HG03135 (cell line): ENCODE results near the gene GTF3C5.
"Not testable (repeated sequence)": the region's sequence is repeated elsewhere in the genome, so short reads cannot be mapped to it uniquely, and the experiment has no call there.

Experiments
- ATAC-seq: cut with Tn5 transposase; IDR thresholded peaks from one replicate; pipeline ENCODE4 v1.9.1; 2021; ENCODE audit warnings: mild to moderate bottlenecking, moderate library complexity; ENCODE audit not compliant: unreplicated experiment

GTF3C5 gene

DNA sequence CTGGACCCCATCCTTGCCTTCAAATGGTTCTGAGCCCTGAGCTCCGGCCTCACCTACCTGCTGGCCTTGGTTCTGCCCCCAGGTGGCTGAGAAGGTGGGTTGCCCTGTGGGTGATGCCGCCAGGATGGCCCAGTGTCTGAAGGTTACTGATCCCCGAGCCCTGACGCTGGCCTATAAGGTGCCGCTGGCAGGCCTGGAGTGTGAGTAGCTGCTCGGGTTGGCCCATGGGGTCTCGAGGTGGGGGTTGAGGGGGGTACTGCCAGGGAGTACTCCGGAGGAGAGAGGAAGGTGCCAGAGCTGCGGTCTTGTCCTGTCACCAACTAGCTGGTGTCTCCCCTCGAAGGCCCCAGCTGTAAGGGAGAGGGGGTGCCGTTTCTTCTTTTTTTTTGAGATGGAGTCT is 36.2 kb downstream of the GTF3C5 start:
- no peak for ATAC-seq

DNA sequence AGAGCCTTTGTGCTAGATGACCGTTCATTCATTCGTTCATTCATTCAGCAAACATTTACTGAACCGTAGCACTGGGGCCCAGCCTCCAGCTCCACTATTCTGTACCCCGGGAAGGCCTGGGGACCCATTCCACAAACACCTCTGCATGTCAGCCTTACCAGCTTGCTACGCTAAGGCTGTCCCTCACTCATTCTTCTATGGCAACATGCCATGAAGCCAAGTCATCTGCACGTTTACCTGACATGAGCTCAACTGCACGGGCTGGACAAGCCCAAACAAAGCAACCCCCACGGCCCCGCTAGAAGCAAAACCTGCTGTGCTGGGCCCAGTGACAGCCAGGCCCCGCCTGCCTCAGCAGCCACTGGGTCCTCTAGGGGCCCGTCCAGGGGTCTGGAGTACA is 37.0 kb downstream of the GTF3C5 start:
- ATAC-seq, result no peak

DNA sequence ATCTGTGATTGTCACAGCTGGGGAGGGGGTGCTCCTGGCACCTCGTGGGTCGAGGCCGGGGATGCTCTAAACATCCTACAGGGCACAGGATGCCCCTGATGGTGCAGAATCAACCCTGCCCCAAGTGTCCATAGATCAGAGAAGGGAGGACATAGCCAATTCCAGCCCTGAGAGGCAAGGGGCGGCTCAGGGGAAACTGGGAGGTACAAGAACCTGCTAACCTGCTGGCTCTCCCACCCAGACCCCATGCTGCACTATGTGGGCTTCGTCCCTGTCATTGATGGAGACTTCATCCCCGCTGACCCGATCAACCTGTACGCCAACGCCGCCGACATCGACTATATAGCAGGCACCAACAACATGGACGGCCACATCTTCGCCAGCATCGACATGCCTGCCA is 37.6 kb downstream of the GTF3C5 start:
- ATAC-seq, result not testable (repeated sequence)

DNA sequence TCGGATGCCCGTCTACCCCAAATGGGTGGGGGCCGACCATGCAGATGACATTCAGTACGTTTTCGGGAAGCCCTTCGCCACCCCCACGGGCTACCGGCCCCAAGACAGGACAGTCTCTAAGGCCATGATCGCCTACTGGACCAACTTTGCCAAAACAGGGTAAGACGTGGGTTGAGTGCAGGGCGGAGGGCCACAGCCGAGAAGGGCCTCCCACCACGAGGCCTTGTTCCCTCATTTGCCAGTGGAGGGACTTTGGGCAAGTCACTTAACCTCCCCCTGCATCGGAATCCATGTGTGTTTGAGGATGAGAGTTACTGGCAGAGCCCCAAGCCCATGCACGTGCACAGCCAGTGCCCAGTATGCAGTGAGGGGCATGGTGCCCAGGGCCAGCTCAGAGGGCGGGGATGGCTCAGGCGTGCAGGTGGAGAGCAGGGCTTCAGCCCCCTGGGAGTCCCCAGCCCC is 39.7 kb downstream of the GTF3C5 start:
- not testable (repeated sequence) for ATAC-seq

DNA sequence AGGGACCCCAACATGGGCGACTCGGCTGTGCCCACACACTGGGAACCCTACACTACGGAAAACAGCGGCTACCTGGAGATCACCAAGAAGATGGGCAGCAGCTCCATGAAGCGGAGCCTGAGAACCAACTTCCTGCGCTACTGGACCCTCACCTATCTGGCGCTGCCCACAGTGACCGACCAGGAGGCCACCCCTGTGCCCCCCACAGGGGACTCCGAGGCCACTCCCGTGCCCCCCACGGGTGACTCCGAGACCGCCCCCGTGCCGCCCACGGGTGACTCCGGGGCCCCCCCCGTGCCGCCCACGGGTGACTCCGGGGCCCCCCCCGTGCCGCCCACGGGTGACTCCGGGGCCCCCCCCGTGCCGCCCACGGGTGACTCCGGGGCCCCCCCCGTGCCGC is 40.2 kb downstream of the GTF3C5 start:
- ATAC-seq, result not testable (repeated sequence)

DNA sequence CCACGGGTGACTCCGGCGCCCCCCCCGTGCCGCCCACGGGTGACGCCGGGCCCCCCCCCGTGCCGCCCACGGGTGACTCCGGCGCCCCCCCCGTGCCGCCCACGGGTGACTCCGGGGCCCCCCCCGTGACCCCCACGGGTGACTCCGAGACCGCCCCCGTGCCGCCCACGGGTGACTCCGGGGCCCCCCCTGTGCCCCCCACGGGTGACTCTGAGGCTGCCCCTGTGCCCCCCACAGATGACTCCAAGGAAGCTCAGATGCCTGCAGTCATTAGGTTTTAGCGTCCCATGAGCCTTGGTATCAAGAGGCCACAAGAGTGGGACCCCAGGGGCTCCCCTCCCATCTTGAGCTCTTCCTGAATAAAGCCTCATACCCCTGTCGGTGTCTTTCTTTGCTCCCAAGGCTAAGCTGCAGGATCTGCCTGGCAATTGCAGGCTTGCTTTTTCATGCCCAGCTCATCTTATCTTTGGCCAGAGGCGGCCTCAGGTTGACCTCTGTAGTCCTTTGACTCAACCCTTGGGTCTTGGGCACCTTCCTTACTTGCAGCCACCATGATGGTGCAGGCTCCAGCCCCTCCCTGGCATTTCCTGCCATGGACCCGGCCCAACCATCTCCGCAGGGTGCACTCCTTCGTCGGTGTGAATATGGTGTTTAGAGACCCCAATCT is 40.8 kb downstream of the GTF3C5 start:
- no peak for ATAC-seq

DNA sequence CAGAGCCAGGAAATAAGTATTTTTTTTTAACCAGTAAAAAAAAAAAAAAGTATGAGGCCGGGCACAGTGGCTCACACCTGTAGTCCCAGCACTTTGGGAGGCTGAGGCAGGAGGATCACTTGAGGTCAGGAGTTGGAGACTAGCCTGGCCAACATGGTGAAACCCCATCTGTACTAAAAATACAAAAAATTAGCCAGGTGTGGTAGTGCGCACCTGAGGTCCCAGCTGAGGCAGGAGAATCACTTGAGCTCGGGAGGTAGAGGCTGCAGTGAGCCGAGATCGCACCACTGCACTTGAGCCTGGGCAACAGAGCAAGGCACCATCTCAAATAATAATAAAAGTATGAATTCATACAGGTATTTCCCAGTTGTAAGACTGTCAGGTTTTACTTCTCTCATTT is 41.4 kb downstream of the GTF3C5 start:
- not testable (repeated sequence) for ATAC-seq

DNA sequence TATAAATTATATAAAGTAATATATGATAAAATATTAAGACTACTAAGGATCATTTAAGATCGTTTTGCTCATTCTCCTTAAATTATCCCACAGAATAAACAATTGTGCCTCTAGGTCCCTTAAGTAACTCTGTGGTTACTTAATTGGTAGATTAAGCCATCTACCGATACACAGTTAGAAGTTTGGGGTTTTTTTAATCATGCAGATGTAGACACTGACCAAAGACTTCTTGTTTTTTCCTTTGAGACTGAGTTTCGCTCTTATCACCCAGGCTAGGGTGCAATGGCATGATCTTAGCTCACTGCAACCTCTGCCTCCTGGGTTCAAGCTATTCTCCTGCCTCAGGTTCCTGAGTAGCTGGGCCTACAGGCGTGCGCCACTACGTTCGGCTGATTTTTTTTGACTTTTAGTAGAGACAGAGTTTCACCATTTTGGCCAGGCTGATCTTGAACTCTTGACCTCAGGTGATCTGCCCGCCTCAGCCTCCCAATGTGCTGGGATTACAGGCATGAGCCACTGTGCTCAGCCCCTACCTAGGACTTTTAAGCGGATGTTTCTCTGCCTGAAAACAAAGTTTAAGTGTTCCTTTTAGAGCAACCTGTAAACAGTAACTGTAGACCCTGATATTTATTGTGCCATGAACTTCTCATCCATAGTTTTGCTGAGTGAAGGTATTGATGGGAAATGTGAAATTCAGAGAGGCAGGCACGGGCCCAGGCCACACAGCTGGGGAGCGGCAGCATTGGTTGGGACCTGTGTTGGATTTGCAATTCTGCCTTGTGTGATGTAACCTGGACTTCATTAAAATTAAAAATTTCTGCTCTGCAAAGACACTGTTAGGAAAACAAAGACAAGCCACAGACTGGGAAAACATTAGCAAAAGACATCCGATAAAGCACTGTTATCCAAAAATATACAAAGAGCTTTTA is 42.6 kb downstream of the GTF3C5 start:
- no peak for ATAC-seq

DNA sequence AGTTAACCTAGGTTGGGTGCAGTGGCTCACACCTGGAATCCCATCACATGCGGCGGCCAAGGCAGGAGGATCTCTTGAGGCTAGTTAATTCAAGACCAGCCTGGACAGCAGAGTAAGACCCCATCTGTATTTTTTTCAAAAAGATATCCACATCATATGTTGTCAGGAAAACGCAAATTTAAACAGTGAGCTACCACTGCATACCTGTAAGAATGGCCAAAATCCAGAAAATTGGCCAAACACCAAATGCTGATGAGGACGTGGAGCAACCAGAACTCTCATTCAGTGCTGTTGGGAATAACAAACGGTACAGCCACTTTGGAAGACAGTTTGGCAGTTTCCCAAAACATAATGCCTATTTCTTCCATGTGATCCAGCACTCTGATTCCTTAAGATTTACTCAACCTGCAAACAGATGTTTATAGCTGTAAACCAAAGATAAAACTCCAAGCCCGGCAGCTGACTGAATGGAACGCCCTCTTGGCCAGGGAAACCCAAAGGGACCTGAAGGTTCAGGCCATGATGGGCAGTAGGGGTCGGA is 43.4 kb downstream of the GTF3C5 start:
- no peak for ATAC-seq

DNA sequence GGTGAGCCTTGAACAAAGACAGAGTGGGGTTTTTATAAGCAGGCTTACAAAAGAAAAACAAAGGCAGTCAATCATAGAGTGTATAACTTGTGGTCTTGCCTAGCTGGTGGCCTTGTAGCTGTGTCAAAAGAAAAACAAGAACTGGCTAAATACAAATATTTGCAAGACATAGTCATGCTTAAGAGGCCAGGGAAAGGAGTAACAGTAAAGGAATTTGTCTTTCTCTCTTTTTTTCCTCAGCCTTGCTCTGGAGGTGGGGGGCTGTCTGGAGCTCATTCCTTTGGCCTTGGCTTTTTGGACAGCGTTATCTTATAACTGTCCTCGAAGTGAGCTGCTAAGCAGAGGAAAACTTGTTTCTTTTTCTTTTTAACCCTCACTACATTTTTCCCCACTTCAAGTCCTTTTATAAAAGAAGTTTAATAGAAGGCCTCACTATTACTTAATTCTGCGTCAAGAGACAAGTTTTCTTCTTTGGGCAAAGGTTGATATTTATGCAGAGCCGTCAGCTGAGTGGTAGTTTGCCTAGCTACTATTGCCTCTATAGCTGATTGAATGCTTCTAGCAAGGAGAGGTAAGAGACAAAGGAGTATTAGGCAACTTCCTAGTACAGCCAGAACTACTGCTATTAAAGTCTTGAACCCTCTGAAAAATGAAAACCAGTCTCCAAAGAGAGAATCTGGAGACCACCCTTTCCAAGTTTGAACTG is 45.3 kb downstream of the GTF3C5 start:
- no peak for ATAC-seq

DNA sequence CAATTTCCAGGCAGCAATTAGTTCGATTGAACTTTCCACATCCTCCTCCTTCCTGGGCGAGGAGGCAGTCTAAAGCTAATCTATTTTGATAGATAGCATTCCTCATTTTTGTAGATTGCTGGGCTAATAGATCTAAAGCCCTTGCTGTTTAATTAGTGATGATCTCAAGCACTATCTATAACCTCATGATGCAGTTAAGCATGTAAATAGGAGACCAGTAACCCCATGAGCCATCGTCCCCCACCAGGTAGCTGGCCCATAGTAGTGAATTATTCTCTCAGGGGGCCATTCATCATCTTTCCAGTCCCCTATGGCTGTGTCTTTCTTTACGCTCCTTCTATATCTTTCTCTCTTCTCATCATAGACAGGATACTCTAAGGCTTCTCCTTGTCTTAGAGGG is 45.9 kb downstream of the GTF3C5 start:
- no peak for ATAC-seq

DNA sequence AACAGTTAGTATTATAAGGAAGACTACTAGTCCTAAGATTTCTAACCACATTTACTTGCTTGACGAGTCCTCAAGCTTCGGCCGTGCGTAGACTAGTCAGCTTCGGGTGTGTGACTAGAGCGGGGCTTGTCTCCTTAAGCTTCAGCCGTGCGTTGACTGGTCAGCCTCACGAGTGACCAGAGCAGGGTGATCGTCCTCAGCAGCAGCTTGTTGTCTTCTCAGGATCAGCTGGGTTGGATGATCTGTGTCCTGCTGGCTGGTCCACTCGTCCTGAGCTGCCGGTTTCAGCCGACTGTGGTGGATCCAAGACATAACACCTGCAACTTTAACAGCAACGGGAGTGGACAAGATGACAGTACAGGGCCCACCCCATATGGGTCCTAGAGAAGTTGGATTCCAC is 47.7 kb downstream of the GTF3C5 start:
- no peak for ATAC-seq

DNA sequence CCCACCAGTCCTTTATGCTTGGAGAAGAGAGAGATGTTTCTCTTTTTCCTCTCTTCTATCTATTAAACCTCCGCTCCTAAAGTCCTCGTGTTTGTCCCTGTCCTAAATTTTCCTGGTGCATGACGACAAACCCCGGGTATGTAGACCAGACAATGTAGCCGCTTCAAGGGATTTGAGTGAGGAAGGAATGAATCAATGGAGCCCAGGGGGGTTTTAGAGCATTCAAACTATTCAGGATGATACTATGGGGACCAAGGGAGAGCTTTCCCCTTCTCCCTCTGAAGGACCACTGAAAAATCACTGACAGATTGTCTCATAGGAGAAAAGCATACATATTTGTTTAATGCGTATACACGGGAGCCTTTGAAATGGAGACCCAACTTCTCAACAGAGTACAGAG is 49.4 kb downstream of the GTF3C5 start:
- ATAC-seq, result no peak

DNA sequence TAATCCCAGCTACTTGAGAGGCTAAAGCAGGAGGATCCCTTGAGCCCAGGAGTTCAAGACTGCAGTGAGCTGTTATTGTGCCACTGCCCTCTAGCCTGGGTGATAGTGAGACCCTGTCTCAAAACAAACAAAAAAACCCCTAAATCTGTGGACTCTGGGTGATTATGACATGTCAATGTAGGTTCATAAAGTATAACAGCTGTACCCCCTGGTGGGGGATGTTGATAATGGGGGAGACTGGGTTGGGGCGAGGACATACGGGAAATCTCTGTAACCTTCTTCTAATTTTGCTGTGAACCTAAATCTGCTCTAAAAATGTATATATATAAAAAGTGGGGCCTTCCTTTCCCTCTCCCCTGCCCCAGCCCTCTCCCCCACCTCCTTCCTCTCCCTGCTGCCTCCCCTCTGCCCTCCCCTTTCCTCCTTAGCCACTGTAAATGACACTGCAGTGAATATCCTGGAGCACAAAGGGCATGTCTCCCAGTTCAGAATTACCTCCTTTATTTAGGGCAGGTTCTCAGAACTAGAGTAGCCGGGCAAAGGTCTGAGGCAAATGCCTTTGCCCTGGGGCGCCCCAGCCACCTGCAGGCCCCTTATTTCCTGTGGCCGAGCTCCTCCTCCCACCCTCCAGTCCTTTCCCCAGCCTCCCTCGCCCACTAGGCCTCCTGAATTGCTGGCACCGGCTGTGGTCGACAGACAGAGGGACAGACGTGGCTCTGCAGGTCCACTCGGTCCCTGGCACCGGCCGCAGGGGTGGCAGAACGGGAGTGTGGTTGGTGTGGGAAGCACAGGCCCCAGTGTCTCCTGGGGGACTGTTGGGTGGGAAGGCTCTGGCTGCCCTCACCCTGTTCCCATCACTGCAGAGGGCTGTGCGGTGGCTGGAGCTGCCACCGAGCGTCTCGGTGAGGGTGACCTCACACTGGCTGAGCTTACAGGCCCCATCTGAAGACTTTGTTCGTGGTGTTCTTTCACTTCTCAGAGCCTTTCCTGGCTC is 50.3 kb downstream of the GTF3C5 start:
- not testable (repeated sequence) for ATAC-seq

DNA sequence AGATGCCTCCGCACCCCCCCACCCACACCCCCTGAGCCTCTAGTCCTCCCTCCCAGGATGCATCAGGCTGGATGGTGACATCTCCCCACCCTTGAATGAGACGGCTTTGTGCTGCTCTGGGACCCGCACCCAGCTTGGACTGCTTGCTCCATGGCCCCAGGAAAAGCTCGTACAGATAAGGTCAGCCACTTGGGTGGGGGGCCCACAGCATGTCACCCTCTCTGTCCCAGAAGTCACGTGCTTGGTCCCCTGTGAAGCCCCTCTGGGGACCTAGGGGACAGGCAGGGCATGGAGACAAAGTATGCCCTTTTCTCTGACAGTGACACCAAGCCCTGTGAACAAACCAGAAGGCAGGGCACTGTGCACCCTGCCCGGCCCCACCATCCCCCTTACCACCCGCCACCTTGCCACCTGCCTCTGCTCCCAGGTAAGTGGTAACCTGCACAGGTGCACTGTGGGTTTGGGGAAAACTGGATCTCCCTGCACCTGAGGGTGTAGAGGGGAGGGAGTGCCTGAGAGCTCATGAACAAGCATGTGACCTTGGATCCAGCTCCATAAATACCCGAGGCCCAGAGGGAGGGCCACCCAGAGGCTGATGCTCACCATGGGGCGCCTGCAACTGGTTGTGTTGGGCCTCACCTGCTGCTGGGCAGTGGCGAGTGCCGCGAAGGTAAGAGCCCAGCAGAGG is 51.3 kb downstream of the GTF3C5 start:
- not testable (repeated sequence) for ATAC-seq

DNA sequence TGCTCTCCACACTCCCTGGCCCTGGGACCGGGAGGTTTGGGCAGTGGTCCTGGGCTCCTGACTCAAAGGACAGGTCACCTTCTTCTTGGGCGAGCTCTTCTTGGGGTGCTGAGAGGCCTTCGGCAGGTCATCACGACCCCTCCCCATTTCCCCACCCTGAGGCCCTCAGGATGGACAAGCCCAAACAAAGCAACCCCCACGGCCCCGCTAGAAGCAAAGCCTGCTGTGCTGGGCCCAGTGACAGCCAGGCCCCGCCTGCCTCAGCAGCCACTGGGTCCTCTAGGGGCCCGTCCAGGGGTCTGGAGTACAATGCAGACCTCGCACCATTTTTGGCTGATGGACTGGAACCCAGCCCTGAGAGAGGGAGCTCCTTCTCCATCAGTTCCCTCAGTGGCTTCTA is 52.9 kb downstream of the GTF3C5 start:
- ATAC-seq, result not testable (repeated sequence)

DNA sequence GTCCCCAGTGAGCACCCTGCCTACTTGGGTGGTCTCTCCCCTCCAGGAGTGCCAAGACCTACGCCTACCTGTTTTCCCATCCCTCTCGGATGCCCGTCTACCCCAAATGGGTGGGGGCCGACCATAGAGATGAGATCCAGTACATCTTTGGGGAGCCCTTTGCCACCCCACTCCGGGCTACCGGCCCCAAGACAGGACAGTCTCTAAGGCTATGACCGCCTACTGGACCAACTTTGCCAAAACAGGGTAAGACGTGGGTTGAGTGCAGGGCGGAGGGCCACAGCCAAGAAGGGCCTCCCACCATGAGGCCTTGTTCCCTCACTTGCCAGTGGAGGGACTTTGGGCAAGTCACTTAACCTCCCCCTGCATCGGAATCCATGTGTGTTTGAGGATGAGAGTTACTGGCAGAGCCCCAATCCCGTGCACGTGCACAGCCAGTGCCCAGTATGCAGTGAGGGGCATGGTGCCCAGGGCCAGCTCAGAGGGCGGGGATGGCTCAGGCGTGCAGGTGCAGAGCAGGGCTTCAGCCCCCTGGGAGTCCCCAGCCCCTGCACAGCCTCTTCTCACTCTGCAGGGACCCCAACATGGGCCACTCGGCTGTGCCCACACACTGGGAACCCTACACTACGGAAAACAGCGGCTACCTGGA is 55.5 kb downstream of the GTF3C5 start:
- not testable (repeated sequence) for ATAC-seq

DNA sequence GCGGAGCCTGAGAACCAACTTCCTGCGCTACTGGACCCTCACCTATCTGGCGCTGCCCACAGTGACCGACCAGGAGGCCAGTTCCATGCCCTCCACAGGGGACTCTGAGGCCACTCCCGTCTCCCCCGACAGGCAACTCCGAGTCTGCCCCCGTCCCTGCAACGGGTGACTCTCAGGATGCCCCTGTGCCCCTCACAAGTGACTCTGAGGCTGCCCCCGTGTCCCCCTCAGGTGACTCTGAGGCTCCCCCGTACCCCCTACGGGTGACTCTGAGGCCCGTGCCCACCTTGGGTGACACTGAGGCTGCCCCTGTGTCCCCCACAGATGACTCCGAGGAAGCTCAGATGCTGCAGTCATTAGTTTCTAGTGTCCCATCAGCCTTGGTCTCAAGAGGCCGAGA is 56.1 kb downstream of the GTF3C5 start:
- no peak for ATAC-seq
